H1 (cell line): ENCODE data around the gene ANKH. TPM values are rescaled to one million over a fixed set of nuclear protein-coding genes. Genes with fewer than 3 reads are reported as not detected.

ENCODE experiments used
- CTCF ChIA-PET: fragments of 300-600 bp; sonication (Branson Sonifier 250); formaldehyde crosslinking; loops from one replicate; lab custom pipeline; 2021; ENCODE audit not compliant: partially characterized antibody; lab: Charles Lee
- POLR2A ChIA-PET: fragments of 300-600 bp; sonication (Branson Sonifier 250); formaldehyde crosslinking; loops from one replicate; lab custom pipeline; 2021; ENCODE audit warnings: inconsistent platforms; ENCODE audit not compliant: partially characterized antibody; lab: Charles Lee
- DNase-seq, 2 experiments: peaks; one replicate each; pipeline versions ENCODE4 v3.0.0 to v3.0.0-alpha.2; 2010 to 2022; ENCODE audit warnings: low spot score in 2 of 2, low read depth in 1 of 2, mixed read lengths in 1 of 2
- FAIRE-seq: peaks from 2 replicates; lab custom pipeline; 2011; peaks lifted over from hg19 to GRCh38; lab: Jason Lieb, UNC
- H2AFZ ChIP-seq: 2 replicates; pipeline ENCODE4 v1.8.1; 2012; ENCODE audit warnings: low read length, inconsistent platforms
- H2AK5ac ChIP-seq: 2 replicates; pipeline ENCODE4 v1.6.1; 2013; ENCODE audit warnings: low read depth, low read length
- H2BK120ac ChIP-seq: replicated peaks from 2 replicates; pipeline ENCODE3; 2013; ENCODE audit warnings: low read depth, low read length, inconsistent platforms
- H2BK12ac ChIP-seq: 2 replicates; pipeline ENCODE4 v1.6.1; 2013; ENCODE audit warnings: low read depth, low read length
- H2BK15ac ChIP-seq: 2 replicates; pipeline ENCODE4 v1.6.1; 2013; ENCODE audit warnings: low read length
- H2BK20ac ChIP-seq: 2 replicates; pipeline ENCODE4 v1.6.1; 2013; ENCODE audit warnings: low read length
- H2BK5ac ChIP-seq: 2 replicates; pipeline ENCODE4 v1.6.1; 2013; ENCODE audit warnings: low read depth, low read length
- H3K14ac ChIP-seq: 2 replicates; pipeline ENCODE4 v1.6.1; 2013; ENCODE audit warnings: inconsistent platforms; ENCODE audit not compliant: insufficient read length
- H3K18ac ChIP-seq: 2 replicates; pipeline ENCODE4 v1.6.1; 2013; ENCODE audit warnings: low read length; ENCODE audit errors: extremely low read depth
- H3K23ac ChIP-seq: 2 replicates; pipeline ENCODE4 v1.6.1; 2013; ENCODE audit warnings: inconsistent platforms; ENCODE audit not compliant: insufficient read length
- H3K23me2 ChIP-seq: 2 replicates; pipeline ENCODE4 v1.6.1; 2013; ENCODE audit warnings: low read depth, low read length
- H3K27ac ChIP-seq: 2 replicates; pipeline ENCODE4 v1.6.1; 2011; ENCODE audit warnings: low read depth, low read length, inconsistent platforms
- H3K27me3 ChIP-seq, 4 experiments: replicated peaks in 1 of 4; 1 replicate in 1 of 4; 2 replicates in 3 of 4; pipeline versions ENCODE4 v1.6.1 to v1.8.1; 2011 to 2013; ENCODE audit warnings: low read length in 3 of 4, mild to moderate bottlenecking in 3 of 4, inconsistent platforms in 2 of 4, mixed read lengths in 2 of 4, moderate library complexity in 1 of 4; ENCODE audit not compliant: control insufficient read depth in 3 of 4, insufficient read depth in 3 of 4; ENCODE audit errors: extremely low read depth in 1 of 4
- H3K36me3 ChIP-seq, 4 experiments: 2 replicates each; pipeline versions ENCODE4 v1.6.1 to v1.8.1; 2011 to 2013; ENCODE audit warnings: mild to moderate bottlenecking in 4 of 4, low read length in 3 of 4, moderate library complexity in 2 of 4, control low read depth in 1 of 4, inconsistent platforms in 1 of 4; ENCODE audit not compliant: insufficient read depth in 4 of 4, control insufficient read depth in 2 of 4
- H3K4ac ChIP-seq: replicated peaks from 2 replicates; pipeline ENCODE3; 2013; ENCODE audit warnings: low read length, low read depth, mixed read lengths, inconsistent platforms; ENCODE audit not compliant: insufficient read length
- H3K4me1 ChIP-seq, 4 experiments: replicated peaks in 1 of 4; 1 replicate in 1 of 4; 2 replicates in 3 of 4; pipeline versions ENCODE4 v1.6.1 to v1.8.1; 2011 to 2013; ENCODE audit warnings: low read length in 3 of 4, inconsistent platforms in 2 of 4, mixed read lengths in 1 of 4; ENCODE audit not compliant: insufficient read depth in 4 of 4, control insufficient read depth in 3 of 4
- H3K4me2 ChIP-seq, 2 experiments: 2 replicates each; pipeline versions ENCODE4 v1.6.1 to v1.8.1; 2011 to 2013; ENCODE audit warnings: low read depth in 2 of 2, low read length in 2 of 2, control low read depth in 1 of 2, inconsistent platforms in 1 of 2, mild to moderate bottlenecking in 1 of 2; ENCODE audit not compliant: insufficient read depth in 1 of 2
- H3K4me3 ChIP-seq, 4 experiments: fragments of 200-600, 300-600 bp in 1 of 4; sonication (generic), shearing (Covaris generic), sonication (Bioruptor Twin) in 1 of 4; 2 replicates each; pipeline versions ENCODE4 v1.5.1 to v1.8.1; 2011 to 2016; ENCODE audit warnings: low read length in 4 of 4, low read depth in 3 of 4, control low read depth in 2 of 4, inconsistent platforms in 2 of 4, mild to moderate bottlenecking in 2 of 4, mixed read lengths in 1 of 4, moderate library complexity in 1 of 4; ENCODE audit not compliant: insufficient read depth in 2 of 4; ENCODE audit errors: extremely low read depth in 1 of 4
- H3K56ac ChIP-seq: replicated peaks from 2 replicates; pipeline ENCODE3; 2013; ENCODE audit warnings: low read depth, mild to moderate bottlenecking, mixed read lengths, low read length, inconsistent platforms; ENCODE audit not compliant: insufficient read length
- H3K79me1 ChIP-seq: 2 replicates; pipeline ENCODE4 v1.6.1; 2013; ENCODE audit warnings: low read depth, low read length, control low read depth
- H3K79me2 ChIP-seq, 2 experiments: 2 replicates each; pipeline versions ENCODE4 v1.6.1 to v1.8.1; 2012 to 2013; ENCODE audit warnings: low read length in 2 of 2, mild to moderate bottlenecking in 2 of 2, inconsistent platforms in 1 of 2; ENCODE audit not compliant: insufficient read depth in 2 of 2, control insufficient read depth in 1 of 2
- H3K9ac ChIP-seq, 4 experiments: replicated peaks in 1 of 4; 1 replicate in 1 of 4; 2 replicates in 3 of 4; pipeline versions ENCODE4 v1.6.1 to v1.8.1; 2011 to 2013; ENCODE audit warnings: low read depth in 3 of 4, low read length in 3 of 4, control low read depth in 2 of 4, mild to moderate bottlenecking in 2 of 4, moderate library complexity in 2 of 4, inconsistent platforms in 1 of 4; ENCODE audit errors: extremely low read depth in 1 of 4
- H3K9me3 ChIP-seq, 2 experiments: 2 replicates each; pipeline versions ENCODE4 v1.6.1 to v1.8.1; 2012 to 2013; ENCODE audit warnings: mild to moderate bottlenecking in 2 of 2, moderate library complexity in 2 of 2, control low read depth in 1 of 2, inconsistent platforms in 1 of 2, low read depth in 1 of 2, low read length in 1 of 2, mixed read lengths in 1 of 2; ENCODE audit not compliant: insufficient read depth in 2 of 2
- H4K20me1 ChIP-seq, 2 experiments: replicated peaks in 1 of 2; 2 replicates each; pipeline versions ENCODE3 to v1.8.1; 2011 to 2013; ENCODE audit warnings: inconsistent platforms in 2 of 2, low read length in 2 of 2, mild to moderate bottlenecking in 1 of 2; ENCODE audit not compliant: insufficient read depth in 2 of 2, control insufficient read depth in 1 of 2
- H4K5ac ChIP-seq: 2 replicates; pipeline ENCODE4 v1.6.1; 2013; ENCODE audit warnings: low read length, low read depth, mixed read lengths, inconsistent platforms; ENCODE audit not compliant: insufficient read length
- H4K8ac ChIP-seq: 2 replicates; pipeline ENCODE4 v1.8.0; 2013; ENCODE audit warnings: mild to moderate bottlenecking, moderate library complexity, low read length, inconsistent platforms; ENCODE audit not compliant: insufficient read depth; ENCODE audit errors: extremely low read depth
- H4K91ac ChIP-seq: replicated peaks from 2 replicates; pipeline ENCODE3; 2013; ENCODE audit warnings: low read length, mixed read lengths, inconsistent platforms; ENCODE audit not compliant: insufficient read length
- ATF3 ChIP-seq: IDR thresholded peaks from 2 replicates; pipeline ENCODE4 v1.6.1; 2011; ENCODE audit warnings: low read depth, mild to moderate bottlenecking, low read length; ENCODE audit not compliant: insufficient read depth
- HDAC2 ChIP-seq, 2 experiments: fragments of 300-600 bp in 1 of 2; sonication (generic) in 1 of 2; IDR thresholded peaks; 2 replicates each; pipeline ENCODE4 v1.6.1; 2011 to 2012; ENCODE audit warnings: low read depth in 2 of 2, low read length in 2 of 2, mild to moderate bottlenecking in 2 of 2, moderate library complexity in 2 of 2, borderline replicate concordance in 1 of 2, inconsistent platforms in 1 of 2
- JUND ChIP-seq: IDR thresholded peaks from 2 replicates; pipeline ENCODE4 v1.6.1; 2011; ENCODE audit warnings: mild to moderate bottlenecking, improper control_type of control experiment, low read length
- MAX ChIP-seq: IDR thresholded peaks from 2 replicates; pipeline ENCODE4 v1.6.1; 2012; ENCODE audit warnings: inconsistent platforms
- SIX5 ChIP-seq: IDR thresholded peaks from 2 replicates; pipeline ENCODE4 v1.6.1; 2011; ENCODE audit warnings: mild to moderate bottlenecking, low read depth, low read length
- SP1 ChIP-seq: IDR thresholded peaks from 2 replicates; pipeline ENCODE4 v1.6.1; 2011; ENCODE audit warnings: low read depth, low read length
- SRF ChIP-seq: IDR thresholded peaks from 2 replicates; pipeline ENCODE4 v1.6.1; 2011; ENCODE audit warnings: mild to moderate bottlenecking, low read depth, low read length, moderate library complexity
- TAF1 ChIP-seq: IDR thresholded peaks from 2 replicates; pipeline ENCODE4 v1.6.1; 2011; ENCODE audit warnings: mild to moderate bottlenecking, low read depth, low read length
- TAF7 ChIP-seq: optimal IDR thresholded peaks from 2 replicates; pipeline ENCODE3; 2011; ENCODE audit warnings: low read depth, mild to moderate bottlenecking, inconsistent platforms, low read length, moderate library complexity, borderline replicate concordance
- TBP ChIP-seq: IDR thresholded peaks from 2 replicates; pipeline ENCODE4 v1.6.1; 2011; ENCODE audit warnings: low read depth, low read length, improper control_type of control experiment
- WGBS, 2 experiments: shearing (Covaris generic) in 1 of 2; methylation state at CpG; one replicate each; pipeline versions ENCODE4 v1.1.6 to v1.1.7; 2013 to 2015; ENCODE audit warnings: low lambda C conversion rate in 2 of 2, mixed read lengths in 2 of 2, inconsistent platforms in 1 of 2, low coverage in 1 of 2, missing lambda C conversion rate in 1 of 2; ENCODE audit not compliant: insufficient replicate concordance in 2 of 2, insufficient coverage in 1 of 2, insufficient read length in 1 of 2; ENCODE audit errors: extremely low coverage in 1 of 2, missing lambda C conversion rate in 1 of 2; 5-methylcytosine and 5-hydroxymethylcytosine counted together
- polyA plus RNA-seq, 7 experiments: library from polyadenylated mRNA; depleted of rRNA in 3 of 7; stranded (reverse) in 5 of 7; unstranded in 2 of 7; fragments of >200 nt in 5 of 7; fragments of 200-250 nt in 2 of 7; gene quantifications; 1 replicate in 5 of 7; 2 replicates in 1 of 7; 4 replicates in 1 of 7; pipeline versions ENCODE4 v1.2.1 to v1.2.3, GENCODE V29; 2011 to 2013; ENCODE audit warnings: missing spikeins in 2 of 7, mixed read lengths in 2 of 7
- total RNA-seq: library from RNA; stranded (reverse); fragmentation: NEBNext Ultra II Directional; extraction: Animal tissue kit (Norgen Biotek cat#: 25700); gene quantifications from 2 replicates; pipeline ENCODE4 v1.2.1, GENCODE V29; 2021
- TF ChIP-seq, protein P1 (sequence below): IDR thresholded peaks from 2 replicates; pipeline ENCODE4 v1.6.1; 2012; ENCODE audit warnings: inconsistent platforms

The ANKH gene
- total and polyA plus RNA-seq, 2 of the 8 experiments (the other 6 are each of a cell fraction or from before 2014, with no cell fraction given): 5.3 to 13.0 TPM

DNA sequence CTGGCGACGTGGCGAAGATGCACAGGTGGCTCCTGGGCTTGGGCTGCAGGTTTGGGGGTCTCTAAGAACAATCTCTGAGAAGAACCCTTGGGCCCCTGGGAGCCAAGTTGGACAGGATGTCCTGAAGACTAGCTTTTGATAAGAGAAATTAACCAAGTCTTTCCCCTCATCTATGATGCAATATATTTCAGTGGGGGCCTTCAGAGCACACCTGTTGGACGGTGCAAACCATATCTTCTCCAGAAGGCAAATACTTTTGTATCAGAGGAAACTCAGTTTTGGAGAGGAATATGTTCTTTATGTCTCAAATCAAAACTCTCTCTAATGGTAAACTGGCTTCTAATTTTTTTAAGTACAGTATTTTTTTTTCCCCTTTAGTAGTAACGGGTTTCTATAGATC is 178.5 kb downstream of the ANKH start:
- Histone ChIP-seq H3K36me3 (peaks cover 2 to 37% (median 17%) of the 10 kb centered on the region in 4 experiments; a peak in 5 of 8 replicates), H3K9me3 (no peaks in the 10 kb centered on the region), H3K79me1 (no peaks in the 10 kb centered on the region), H3K4me2 (no peak overlapping the region), H2BK12ac (no peak overlapping the region), H3K27me3 (no peaks in the 10 kb centered on the region), H3K14ac (no peak overlapping the region), H3K18ac (no peak overlapping the region), H2AFZ (no peak overlapping the region), H3K56ac (no peak overlapping the region), H2BK15ac (no peak overlapping the region), H4K8ac (no peak overlapping the region), H3K4ac (no peak overlapping the region), H3K23ac (no peak overlapping the region), H4K5ac (no peak overlapping the region), H3K9ac (no peak overlapping the region; a peak in 1 of 7 replicates), H4K20me1 (peaks cover 0 to 2% of the 10 kb centered on the region in 2 experiments), H3K4me1 (peaks cover 0 to 6% (median 0%) of the 10 kb centered on the region in 4 experiments; a peak in 1 of 7 replicates), H2BK5ac (no peak overlapping the region), H2BK120ac (no peak overlapping the region), H3K4me3 (no peak overlapping the region), H3K79me2 (no peaks in the 10 kb centered on the region), H2AK5ac (no peak overlapping the region), H2BK20ac (no peak overlapping the region), H3K27ac (no peak overlapping the region), H3K23me2 (no peaks in the 10 kb centered on the region), H4K91ac (no peak overlapping the region)
- CTCF ChIA-PET: interaction anchor here (0.9 to 1.4 kb wide), 2 partner anchors 8 to 86 kb away, joined by 3 to 4 read pairs; no protein-coding TSS in a partner anchor
- DNase-seq (no peak), FAIRE-seq (no peak)
- POLR2A ChIA-PET: no interaction called here
- TF ChIP-seq, protein P1, sequence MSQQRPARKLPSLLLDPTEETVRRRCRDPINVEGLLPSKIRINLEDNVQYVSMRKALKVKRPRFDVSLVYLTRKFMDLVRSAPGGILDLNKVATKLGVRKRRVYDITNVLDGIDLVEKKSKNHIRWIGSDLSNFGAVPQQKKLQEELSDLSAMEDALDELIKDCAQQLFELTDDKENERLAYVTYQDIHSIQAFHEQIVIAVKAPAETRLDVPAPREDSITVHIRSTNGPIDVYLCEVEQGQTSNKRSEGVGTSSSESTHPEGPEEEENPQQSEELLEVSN: no peak
- TF ChIP-seq TAF1: no peak
- no peak for TF ChIP-seq SRF
- TF ChIP-seq SIX5: no peak
- TF ChIP-seq TAF7: no peak
- TF ChIP-seq SP1: no peak
- no peak for TF ChIP-seq TBP
- TF ChIP-seq ATF3: no peak
- no peak for TF ChIP-seq MAX
- no peak for TF ChIP-seq HDAC2 (IDR thresholded peaks at IDR 0.05; ENCODE audit: borderline replicate concordance in 1 of 2, low read depth in 2 of 2, low read length in 2 of 2)
- TF ChIP-seq JUND: no peak
- 97% methylated on average over 5 of the region's 5 CpGs; no CpG with 5 or more reads in 1 of the 2 experiments for WGBS, 2 experiments
